Keratinocyte (primary cell): ENCODE results near the gene TBL2. TPM values are rescaled to one million over a fixed set of nuclear protein-coding genes. Genes with fewer than 3 reads are reported as not detected.

Experiments
- DNase-seq: peaks from one replicate; pipeline ENCODE4 v3.0.0-alpha.2; 2011; ENCODE audit warnings: low read depth, missing footprints, low spot score
- FAIRE-seq: peaks from 2 replicates; lab custom pipeline; 2011; peaks lifted over from hg19 to GRCh38; lab: Jason Lieb, UNC
- H2AFZ ChIP-seq: 2 replicates; pipeline ENCODE4 v1.6.0; 2012; ENCODE audit warnings: low read length, control low read depth, inconsistent platforms; ENCODE audit not compliant: control insufficient read depth
- H3K27ac ChIP-seq: 2 replicates; pipeline ENCODE4 v1.5.1; 2011; ENCODE audit warnings: low read length; ENCODE audit not compliant: control insufficient read depth, insufficient read depth
- H3K27me3 ChIP-seq: 3 replicates; pipeline ENCODE4 v1.6.0; 2011; ENCODE audit warnings: low read length; ENCODE audit not compliant: control insufficient read depth, insufficient read depth; ENCODE audit errors: extremely low read depth
- H3K36me3 ChIP-seq, 2 experiments: 2 replicates in 1 of 2; 3 replicates in 1 of 2; pipeline ENCODE4 v1.5.1; 2011; ENCODE audit warnings: low read length in 2 of 2, mild to moderate bottlenecking in 1 of 2; ENCODE audit not compliant: control insufficient read depth in 2 of 2, insufficient read depth in 2 of 2; ENCODE audit errors: extremely low read depth in 1 of 2
- H3K4me1 ChIP-seq: 3 replicates; pipeline ENCODE4 v1.5.1; 2011; ENCODE audit warnings: low read length; ENCODE audit not compliant: control insufficient read depth, insufficient read depth; ENCODE audit errors: extremely low read depth
- H3K4me2 ChIP-seq: 3 replicates; pipeline ENCODE4 v1.6.0; 2011; ENCODE audit warnings: low read depth, low read length; ENCODE audit not compliant: control insufficient read depth, insufficient read depth; ENCODE audit errors: extremely low read depth
- H3K4me3 ChIP-seq, 3 experiments: fragments of 200-600 bp in 1 of 3; sonication (generic) in 1 of 3; 2 replicates in 2 of 3; 3 replicates in 1 of 3; pipeline ENCODE4 v1.5.1; 2011 to 2016; ENCODE audit warnings: low read length in 3 of 3, mild to moderate bottlenecking in 3 of 3, control low read depth in 2 of 3, inconsistent platforms in 1 of 3, low read depth in 1 of 3, mixed read lengths in 1 of 3, mixed run types in 1 of 3, moderate library complexity in 1 of 3; ENCODE audit not compliant: control insufficient read depth in 2 of 3, insufficient read depth in 2 of 3; ENCODE audit errors: extremely low read depth in 1 of 3
- H3K79me2 ChIP-seq: 2 replicates; pipeline ENCODE4 v1.6.0; 2012; ENCODE audit warnings: low read length; ENCODE audit not compliant: control insufficient read depth, insufficient read depth
- H3K9ac ChIP-seq: 3 replicates; pipeline ENCODE4 v1.6.0; 2011; ENCODE audit warnings: low read length; ENCODE audit not compliant: control insufficient read depth, insufficient read depth; ENCODE audit errors: extremely low read depth
- H3K9me1 ChIP-seq: 3 replicates; pipeline ENCODE4 v1.6.0; 2011; ENCODE audit warnings: low read length; ENCODE audit not compliant: control insufficient read depth, insufficient read depth; ENCODE audit errors: extremely low read depth
- H3K9me3 ChIP-seq: 2 replicates; pipeline ENCODE4 v1.5.1; 2012; ENCODE audit warnings: low read depth, low read length; ENCODE audit not compliant: control insufficient read depth
- H4K20me1 ChIP-seq: 3 replicates; pipeline ENCODE4 v1.6.0; 2011; ENCODE audit warnings: low read length; ENCODE audit not compliant: control insufficient read depth, insufficient read depth; ENCODE audit errors: extremely low read depth
- EZH2 ChIP-seq: IDR thresholded peaks from one replicate; pipeline ENCODE4 v1.6.1; 2012; ENCODE audit warnings: inconsistent platforms, mild to moderate bottlenecking, low read length, moderate library complexity
- dilution Hi-C: fragments of 300-500 bp; cut with MboI; formaldehyde crosslinking; loops from one replicate; pipeline ENCODE4 v1.7.0; 2020; ENCODE audit warnings: low sequenced_read_pairs; ENCODE audit not compliant: extremely low pct_ligation_motif_present
- polyA plus RNA-seq, 5 experiments: library from polyadenylated mRNA; depleted of rRNA in 3 of 5; stranded (reverse) in 3 of 5; stranded (forward) in 1 of 5; unstranded in 1 of 5; fragments of >200 nt; gene quantifications; 1 replicate in 1 of 5; 2 replicates in 3 of 5; 3 replicates in 1 of 5; pipeline versions ENCODE4 v1.2.1 to v1.2.3, GENCODE V29; 2011 to 2012; ENCODE audit warnings: missing spikeins in 2 of 5, low read depth in 1 of 5, low replicate concordance in 1 of 5
- TF ChIP-seq, protein P1 (sequence below), 3 experiments: IDR thresholded peaks in 1 of 3; conservative IDR thresholded peaks in 1 of 3; optimal IDR thresholded peaks in 1 of 3; 2 replicates in 2 of 3; 3 replicates in 1 of 3; pipeline versions ENCODE3 to v1.5.1; 2011; ENCODE audit warnings: low read length in 3 of 3, mild to moderate bottlenecking in 3 of 3, moderate library complexity in 2 of 3, control low read depth in 1 of 3, inconsistent platforms in 1 of 3; ENCODE audit not compliant: insufficient read depth in 2 of 3; ENCODE audit errors: extremely low read depth in 1 of 3

TBL2 gene
- polyA plus RNA-seq, 1 donor (not counting 4 experiments of a cell fraction or from before 2014, with no cell fraction given) = 29.4 TPM

DNA sequence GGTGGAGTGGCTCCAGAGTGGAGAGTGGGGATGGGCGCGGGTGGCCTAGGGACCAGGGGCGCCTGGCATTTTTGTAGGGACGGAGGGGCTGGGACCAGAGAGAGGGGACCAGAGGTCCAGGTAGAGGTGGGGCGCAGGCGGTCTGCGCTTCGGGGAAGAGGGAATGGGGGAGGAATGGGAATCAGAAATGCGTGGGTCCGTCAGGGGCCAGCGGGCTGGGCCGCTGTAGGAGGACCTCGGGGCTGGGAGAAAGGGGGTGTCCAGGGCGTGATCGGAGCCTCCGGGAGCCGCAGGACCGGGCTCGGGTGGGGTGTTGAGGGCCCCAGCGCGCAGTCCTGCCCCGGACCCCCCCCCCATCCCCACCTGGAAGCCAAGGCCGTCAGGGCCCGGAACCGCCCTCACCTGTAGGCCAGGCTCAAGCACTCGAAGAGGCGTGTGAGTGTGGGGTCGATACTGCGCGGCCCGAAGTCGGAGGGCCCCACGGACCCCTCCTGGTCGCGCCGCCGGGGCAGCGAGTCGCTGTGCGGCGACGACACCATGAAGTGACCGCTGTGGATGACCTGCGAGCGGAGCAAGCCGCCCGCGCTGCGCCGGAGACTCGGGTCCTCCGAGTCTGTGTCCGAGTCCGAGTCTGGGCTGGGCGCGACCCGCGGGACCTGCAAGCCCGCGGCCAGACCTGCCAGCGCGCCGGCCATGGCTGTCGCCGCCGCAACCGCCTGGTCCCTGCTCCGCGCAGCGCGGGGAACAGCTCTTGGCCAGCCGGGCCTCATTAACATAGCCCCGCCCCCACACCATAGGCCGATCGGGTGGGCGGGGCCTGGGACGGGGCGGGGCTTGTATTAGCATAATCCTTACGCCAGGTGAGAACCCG lies 45.7 kb upstream of the TBL2 start, which contains the start of gene MLXIPL:
Gene MLXIPL, minus strand, starts transcription at position 725 of the 871 bp plus-strand sequence. Its CDS starts 30 bp downstream, at position 695.
- DNase-seq = no peak
- Histone ChIP-seq H3K27me3 (peaks cover 43% of the 10 kb centered on the region), H3K4me2 (peak within 1 kb of the TSS; percentile 74), H3K27ac (no peak within 1 kb of the TSS), H3K79me2 (no peaks in the 10 kb centered on the region), H3K9ac (peak within 1 kb of the TSS; percentile 33), H3K9me3 (no peaks in the 10 kb centered on the region), H3K4me1 (peaks cover 8% of the 10 kb centered on the region), H3K4me3 (peak within 1 kb of the TSS; percentile 44 to 50 (median 49)), H4K20me1 (no peaks in the 10 kb centered on the region), H3K36me3 (no peaks in the 10 kb centered on the region), H3K9me1 (no peaks in the 10 kb centered on the region), H2AFZ (peak within 1 kb of the TSS; percentile 69)
- peak; percentile 74 for TF ChIP-seq EZH2
- TF ChIP-seq, protein P1, sequence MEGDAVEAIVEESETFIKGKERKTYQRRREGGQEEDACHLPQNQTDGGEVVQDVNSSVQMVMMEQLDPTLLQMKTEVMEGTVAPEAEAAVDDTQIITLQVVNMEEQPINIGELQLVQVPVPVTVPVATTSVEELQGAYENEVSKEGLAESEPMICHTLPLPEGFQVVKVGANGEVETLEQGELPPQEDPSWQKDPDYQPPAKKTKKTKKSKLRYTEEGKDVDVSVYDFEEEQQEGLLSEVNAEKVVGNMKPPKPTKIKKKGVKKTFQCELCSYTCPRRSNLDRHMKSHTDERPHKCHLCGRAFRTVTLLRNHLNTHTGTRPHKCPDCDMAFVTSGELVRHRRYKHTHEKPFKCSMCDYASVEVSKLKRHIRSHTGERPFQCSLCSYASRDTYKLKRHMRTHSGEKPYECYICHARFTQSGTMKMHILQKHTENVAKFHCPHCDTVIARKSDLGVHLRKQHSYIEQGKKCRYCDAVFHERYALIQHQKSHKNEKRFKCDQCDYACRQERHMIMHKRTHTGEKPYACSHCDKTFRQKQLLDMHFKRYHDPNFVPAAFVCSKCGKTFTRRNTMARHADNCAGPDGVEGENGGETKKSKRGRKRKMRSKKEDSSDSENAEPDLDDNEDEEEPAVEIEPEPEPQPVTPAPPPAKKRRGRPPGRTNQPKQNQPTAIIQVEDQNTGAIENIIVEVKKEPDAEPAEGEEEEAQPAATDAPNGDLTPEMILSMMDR (optimal IDR thresholded peaks at IDR 0.05 in 1 of 3, IDR thresholded peaks at IDR 0.05 in 1 of 3, conservative IDR thresholded peaks at IDR 0.05 in 1 of 3; ENCODE audit: extremely low read depth in 1 of 3, insufficient read depth in 2 of 3, low read length in 3 of 3) = no peak
- no peak for FAIRE-seq
- dilution Hi-C loops = no loop called here

DNA sequence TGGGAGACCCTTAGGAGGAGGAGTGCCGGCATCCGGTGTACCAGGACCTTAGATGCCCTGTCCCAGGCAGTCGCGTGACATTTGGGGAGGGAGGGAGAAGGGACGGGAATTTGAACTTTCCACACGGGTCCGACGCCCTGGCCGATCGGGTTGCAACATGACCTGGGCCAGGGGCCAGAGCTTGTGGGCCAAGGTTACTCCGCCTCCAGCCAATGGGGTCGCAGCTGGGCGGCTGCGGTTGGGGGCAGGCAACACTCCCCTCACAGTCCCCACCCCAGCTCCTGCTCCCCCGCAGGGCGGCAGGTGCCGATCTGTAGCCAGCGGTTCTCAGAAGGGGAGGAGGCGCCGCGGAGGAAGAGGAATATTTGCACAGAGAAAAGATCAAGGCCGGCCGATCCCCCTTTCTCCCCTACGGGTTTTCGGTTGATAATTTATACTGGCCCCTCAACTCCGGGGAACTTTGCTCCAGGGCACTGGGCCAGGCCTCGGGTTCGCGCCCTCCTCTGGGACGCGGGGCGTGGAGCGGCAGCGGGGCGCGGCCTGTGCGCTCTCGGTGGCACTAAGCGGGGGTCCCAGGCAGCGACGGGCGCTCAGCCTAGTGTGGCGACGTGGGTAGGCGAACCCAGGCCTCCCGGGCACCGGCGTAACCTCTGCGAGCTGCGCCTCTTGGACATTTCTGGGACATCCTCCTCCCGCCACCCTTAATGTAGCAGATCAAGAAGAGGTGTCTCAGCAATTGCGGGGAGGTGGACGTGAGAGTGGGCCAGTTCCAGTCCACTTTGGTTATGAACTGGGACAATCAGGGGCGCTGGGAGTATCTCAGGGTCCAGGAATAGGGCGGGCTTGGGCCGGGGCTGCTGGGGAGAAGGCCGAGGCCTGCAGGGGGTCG lies 44.8 kb upstream of the TBL2 start:
- no peaks in the 10 kb centered on the region for H3K9me1 ChIP-seq
- H3K4me2 ChIP-seq = peak overlapping the region; percentile 32
- peak overlapping the region in 2 of 3 experiments; percentile 38 to 50 for H3K4me3 ChIP-seq
- H4K20me1 ChIP-seq = no peaks in the 10 kb centered on the region
- peaks cover 35% of the 10 kb centered on the region for H3K27me3 ChIP-seq
- no peak overlapping the region for H2AFZ ChIP-seq
- FAIRE-seq (no peak), DNase-seq (no peak)
- no peak overlapping the region for H3K27ac ChIP-seq
- TF ChIP-seq EZH2 = peak; percentile 72
- TF ChIP-seq, protein P1 (optimal IDR thresholded peaks at IDR 0.05 in 1 of 3, IDR thresholded peaks at IDR 0.05 in 1 of 3, conservative IDR thresholded peaks at IDR 0.05 in 1 of 3; ENCODE audit: extremely low read depth in 1 of 3, insufficient read depth in 2 of 3, low read length in 3 of 3) = no peak
- no peaks in the 10 kb centered on the region for H3K9me3 ChIP-seq
- H3K9ac ChIP-seq = no peak overlapping the region
- no peaks in the 10 kb centered on the region for H3K36me3 ChIP-seq
- dilution Hi-C loops = no loop called here
- H3K79me2 ChIP-seq = no peaks in the 10 kb centered on the region
- peaks cover 8% of the 10 kb centered on the region for H3K4me1 ChIP-seq
